Right atrium auricular region (tissue), 2 donors: Measurements from ENCODE around the gene C17orf113. TPM values are rescaled to one million over a fixed set of nuclear protein-coding genes. Genes with fewer than 3 reads are reported as not detected.

Source experiments
- DNase-seq: peaks from one replicate; pipeline ENCODE4 v3.0.0-alpha.2; 2019; ENCODE audit warnings: low spot score
- H3K27ac ChIP-seq, 2 donors: fragments of 200-600 bp; sonication (generic); 1 replicate in 1 of 2; 2 replicates in 1 of 2; pipeline ENCODE4 v1.5.1; 2016 to 2019
- H3K27me3 ChIP-seq, 2 donors: fragments of 200-600 bp; sonication (generic); one replicate each; pipeline versions ENCODE4 v1.5.1 to v1.6.0; 2017 to 2019
- H3K36me3 ChIP-seq: fragments of 200-600 bp; sonication (generic); one replicate; pipeline ENCODE4 v1.5.1; 2016
- H3K4me1 ChIP-seq, 2 donors: fragments of 200-600 bp; sonication (generic); one replicate each; pipeline versions ENCODE4 v1.5.1 to v1.6.0; 2017 to 2019
- H3K4me3 ChIP-seq, 2 donors: fragments of 200-600 bp; sonication (generic); 1 replicate in 1 of 2; 2 replicates in 1 of 2; pipeline ENCODE4 v1.5.1; 2017 to 2019; ENCODE audit warnings: mild to moderate bottlenecking in 1 of 2, moderate library complexity in 1 of 2
- H3K9me3 ChIP-seq, 2 donors: fragments of 200-600 bp; sonication (generic); one replicate each; pipeline ENCODE4 v1.5.1; 2019
- CTCF ChIP-seq, 2 donors: fragments of 200-600 bp; sonication (generic); IDR thresholded peaks; one replicate each; pipeline ENCODE4 v1.5.1; 2019; ENCODE audit warnings: antibody characterized with exemption in 2 of 2
- total RNA-seq, 2 donors: library from RNA; depleted of rRNA; stranded (reverse); fragments of >200 nt; gene quantifications; one replicate each; pipeline ENCODE4 v1.1.0, GENCODE V29; 2016

Gene C17orf113
- total RNA-seq, 2 donors from 2014 or later, result 0.74 to 0.94 TPM

DNA sequence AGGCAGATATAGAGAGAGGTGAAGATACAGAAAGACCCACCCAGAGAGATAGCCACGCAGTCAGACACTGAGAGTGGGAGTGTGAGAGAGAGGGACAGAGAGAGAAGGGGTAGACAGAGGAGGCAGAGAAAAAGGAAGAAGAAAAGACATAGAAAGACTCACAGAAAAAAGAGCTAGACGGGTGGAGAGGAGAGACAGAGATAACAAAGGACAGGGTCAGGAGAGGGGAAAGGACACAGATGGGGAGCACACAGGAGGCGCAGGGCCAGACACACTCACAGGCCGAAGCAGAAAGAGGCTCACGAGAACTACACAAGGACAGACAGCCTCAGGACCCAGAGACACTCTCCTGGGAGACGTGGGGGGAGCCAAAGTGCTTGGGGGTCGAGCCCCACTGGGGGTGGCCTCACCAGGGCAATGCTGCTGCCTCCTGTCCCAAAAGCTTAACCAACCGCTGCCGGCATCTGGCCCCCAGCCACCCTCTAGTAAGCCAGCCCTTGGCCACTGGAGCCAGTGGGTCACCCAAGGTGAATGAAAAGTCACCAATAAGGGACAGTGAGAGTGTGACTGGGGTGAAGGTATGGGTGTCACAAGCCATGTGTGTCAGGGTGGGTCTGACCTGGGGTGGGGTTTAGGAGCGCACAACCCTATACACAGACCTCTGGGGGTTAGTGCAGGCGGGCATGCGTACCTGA, 44.1 kb upstream of the C17orf113 start:
- H3K36me3 ChIP-seq, result no peaks in the 10 kb centered on the region
- H3K9me3 ChIP-seq, result no peaks in the 10 kb centered on the region
- H3K27ac ChIP-seq, result no peak overlapping the region
- no peak overlapping the region for H3K4me3 ChIP-seq
- TF ChIP-seq CTCF (IDR thresholded peaks at IDR 0.05), result no peak
- H3K4me1 ChIP-seq, result peaks cover 0 to 8% of the 10 kb centered on the region in 2 donors
- no peak for DNase-seq
- H3K27me3 ChIP-seq, result peaks cover 4 to 6% of the 10 kb centered on the region in 2 donors

- TF ChIP-seq CTCF (IDR thresholded peaks at IDR 0.05), result no peak
- H3K9me3 ChIP-seq, result no peaks in the 10 kb centered on the region
- no peak overlapping the region for H3K27ac ChIP-seq
- H3K27me3 ChIP-seq, result peaks cover 4 to 6% of the 10 kb centered on the region in 2 donors
- H3K36me3 ChIP-seq, result no peaks in the 10 kb centered on the region
- peaks cover 0 to 3% of the 10 kb centered on the region in 2 donors for H3K4me1 ChIP-seq
- no peak overlapping the region for H3K4me3 ChIP-seq
- DNase-seq, result no peak
These were observed 42.5 kb upstream of the C17orf113 start for GRCh38 chr17:42092939-42093338.

DNA sequence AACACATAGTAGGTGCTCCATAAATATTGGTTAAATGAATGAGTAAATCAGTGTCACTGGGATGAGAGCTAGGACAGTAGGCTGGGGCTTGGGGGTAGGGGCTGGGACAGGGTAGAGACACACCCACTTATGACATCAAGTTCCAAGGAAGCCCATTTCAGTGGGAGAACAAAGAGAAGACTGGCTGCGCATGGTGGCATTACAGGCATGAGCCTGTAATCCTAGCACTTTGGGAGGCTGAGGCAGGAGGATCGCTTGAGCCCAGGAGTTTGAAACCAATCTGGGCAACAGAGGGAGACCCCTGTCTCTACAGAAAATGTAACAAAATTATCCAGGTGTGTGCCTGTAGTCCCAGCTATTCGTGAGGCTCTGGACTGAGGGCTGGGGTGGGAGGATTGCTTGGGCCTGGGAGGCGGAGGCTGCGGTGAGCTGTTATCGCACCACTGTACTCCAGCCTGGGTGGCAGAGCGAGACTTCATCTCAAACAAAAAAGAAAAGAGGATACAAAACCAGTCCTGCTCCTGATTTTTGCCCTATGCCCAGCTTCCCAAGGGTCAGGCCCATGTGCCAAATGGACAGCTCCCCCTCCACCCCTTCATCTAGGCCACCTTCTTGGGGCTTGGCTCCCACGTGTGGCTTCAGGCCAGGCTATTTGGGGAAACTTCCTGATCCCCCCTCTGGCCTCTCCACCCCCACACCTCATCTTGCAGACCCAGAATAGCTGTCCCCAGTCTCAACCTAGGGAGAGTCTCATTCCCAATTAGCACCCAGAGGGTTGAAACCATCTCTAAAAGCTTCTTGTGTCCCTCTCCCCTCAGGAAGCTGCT, 40.8 kb upstream of the C17orf113 start:
- H3K27me3 ChIP-seq, result no peaks in the 10 kb centered on the region
- H3K36me3 ChIP-seq, result no peaks in the 10 kb centered on the region
- H3K4me1 ChIP-seq, result no peaks in the 10 kb centered on the region
- H3K4me3 ChIP-seq, result no peak overlapping the region
- no peaks in the 10 kb centered on the region for H3K9me3 ChIP-seq
- DNase-seq, result no peak
- no peak for TF ChIP-seq CTCF (IDR thresholded peaks at IDR 0.05)
- H3K27ac ChIP-seq, result no peak overlapping the region

DNA sequence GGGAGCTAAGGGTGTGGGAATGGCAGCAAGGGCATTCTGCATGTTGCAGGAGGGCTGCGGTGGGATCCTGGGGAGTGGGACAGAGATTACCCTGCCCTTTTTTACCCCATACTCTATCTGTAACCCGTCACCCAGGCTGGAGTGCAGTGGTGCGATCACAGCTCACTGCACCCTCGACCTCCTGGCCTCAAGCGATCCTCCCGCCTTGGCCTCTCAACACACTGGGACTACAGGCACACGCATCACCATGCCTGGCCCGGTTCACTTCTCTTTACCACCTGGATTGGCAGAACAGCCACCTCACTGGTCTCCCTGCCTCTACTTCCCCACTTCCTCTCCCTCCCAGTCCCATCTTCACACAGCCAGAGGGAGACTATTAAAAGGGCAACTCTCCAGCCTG, 38.3 kb upstream of the C17orf113 start:
- Histone ChIP-seq H3K9me3 (no peaks in the 10 kb centered on the region), H3K36me3 (no peaks in the 10 kb centered on the region), H3K4me1 (no peaks in the 10 kb centered on the region), H3K27me3 (no peaks in the 10 kb centered on the region), H3K27ac (no peak overlapping the region), H3K4me3 (no peak overlapping the region)
- no peak for TF ChIP-seq CTCF (IDR thresholded peaks at IDR 0.05)
- DNase-seq, result no peak

GRCh38 chr17:42087736-42088705, 37.6 kb upstream of the C17orf113 start:
- Histone ChIP-seq H3K27me3 (no peaks in the 10 kb centered on the region), H3K4me3 (no peak overlapping the region), H3K36me3 (no peaks in the 10 kb centered on the region), H3K27ac (no peak overlapping the region), H3K4me1 (no peaks in the 10 kb centered on the region), H3K9me3 (no peaks in the 10 kb centered on the region)
- TF ChIP-seq CTCF (IDR thresholded peaks at IDR 0.05), result no peak
- DNase-seq, result no peak
